Activated naive CD4-positive, alpha-beta T cell treated with Interleukin-2 at 50 U/mL for 16 hours (primary cell): Measurements from ENCODE around the gene PRKN.

Source experiments
- DNase-seq: peaks from one replicate; pipeline ENCODE4 v3.0.0-alpha.2; 2020

Gene PRKN

GRCh38 chr6:161394437-161394836 lies 1333.1 kb downstream of the PRKN start:
- DNase-seq: no peak

GRCh38 chr6:161393839-161394364 lies 1333.7 kb downstream of the PRKN start:
- peak; percentile 51 for DNase-seq

DNA sequence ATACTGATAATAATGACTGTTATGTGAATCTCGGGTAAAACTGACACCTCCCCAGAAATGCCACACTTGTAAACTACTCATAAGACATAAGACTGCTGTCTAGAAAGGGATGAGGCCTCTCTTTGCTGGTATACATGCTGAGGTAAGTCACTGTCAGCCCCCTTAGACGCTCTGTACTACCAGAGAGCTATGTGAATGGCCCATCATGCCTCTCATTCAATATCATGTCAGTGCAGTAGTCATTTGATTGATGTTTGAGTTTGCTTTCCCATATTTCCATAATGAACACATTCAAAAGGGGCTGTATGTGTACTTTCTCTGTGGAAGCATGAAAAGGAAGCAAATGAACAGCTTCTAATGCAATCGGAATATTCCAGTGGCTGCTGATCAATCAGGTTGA lies 1334.3 kb downstream of the PRKN start:
- no peak for DNase-seq

DNA sequence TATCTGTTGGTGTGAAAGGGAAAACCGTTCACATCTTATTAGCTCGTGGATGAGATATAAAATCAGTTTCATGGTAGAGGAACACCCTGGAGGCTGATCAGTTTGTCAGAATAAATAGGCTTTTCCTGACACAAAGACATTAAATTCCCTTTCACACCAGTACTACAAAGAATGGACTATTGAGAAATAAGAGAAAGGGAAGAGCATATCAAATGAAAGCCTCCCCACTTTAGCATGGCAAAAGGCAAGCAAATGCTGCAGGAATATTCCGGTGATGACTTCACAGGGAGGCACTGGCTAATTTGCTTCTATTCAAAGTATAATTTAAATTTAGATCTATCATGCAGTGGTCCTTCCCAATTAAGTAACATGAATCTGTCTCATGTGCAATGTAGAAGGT lies 1337.8 kb downstream of the PRKN start:
- DNase-seq: no peak

DNA sequence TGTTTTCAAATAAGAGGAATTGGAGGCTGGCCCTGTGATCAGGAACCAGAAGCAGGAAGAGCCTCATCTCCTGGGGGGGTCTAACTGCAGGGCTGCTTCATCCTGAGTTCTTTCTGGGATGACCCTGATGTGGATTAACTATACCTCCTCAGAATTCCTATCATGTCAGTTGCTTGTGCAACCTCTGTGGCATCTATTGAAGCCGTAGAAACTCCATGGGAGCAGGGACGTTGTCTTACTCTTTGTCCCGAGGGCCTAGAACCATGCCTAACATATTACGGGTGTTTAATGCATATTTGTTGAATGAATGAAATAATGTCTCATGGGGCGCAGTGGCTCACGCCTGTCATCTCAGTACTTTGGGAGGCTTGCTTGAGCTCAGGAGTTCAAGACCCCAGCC lies 1343.6 kb downstream of the PRKN start:
- no peak for DNase-seq

DNA sequence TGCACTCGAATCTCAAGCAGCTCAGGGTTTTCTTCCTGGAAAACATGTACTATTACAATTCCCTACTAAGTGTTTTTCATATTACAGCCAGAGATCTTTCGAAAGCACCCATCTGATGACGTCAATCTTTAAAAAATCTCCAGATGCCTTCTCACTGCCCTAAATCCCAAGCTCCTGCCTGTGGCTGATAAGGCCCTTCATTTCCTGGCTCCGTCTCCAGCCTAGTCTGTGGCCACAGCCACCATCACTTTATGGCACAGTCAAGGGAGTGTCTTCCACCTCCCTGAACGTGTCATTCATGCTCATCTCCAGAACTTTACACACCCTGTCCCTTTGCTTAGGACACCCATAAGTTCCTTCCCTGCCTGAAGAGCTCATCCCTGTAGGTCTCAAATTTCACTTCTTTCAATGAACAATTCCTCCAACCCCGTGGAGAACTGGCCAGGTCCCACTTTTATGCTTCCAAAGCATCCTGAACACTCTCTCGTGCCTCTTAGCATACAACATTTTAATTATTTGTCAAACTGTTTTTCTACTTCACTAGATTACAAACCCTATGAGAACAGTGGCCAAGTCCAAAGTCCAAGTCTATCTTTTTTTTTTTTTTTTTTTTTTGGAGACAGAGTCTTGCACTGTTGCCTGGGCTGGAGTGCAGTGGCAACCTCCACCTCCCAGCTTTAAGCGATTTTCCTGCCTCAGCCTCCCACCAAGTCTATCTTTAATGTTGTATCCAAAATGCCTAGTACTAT lies 1347.6 kb downstream of the PRKN start:
- no peak for DNase-seq

- no peak for DNase-seq
These were observed 1349.5 kb downstream of the PRKN start for GRCh38 chr6:161378115-161378514.

DNA sequence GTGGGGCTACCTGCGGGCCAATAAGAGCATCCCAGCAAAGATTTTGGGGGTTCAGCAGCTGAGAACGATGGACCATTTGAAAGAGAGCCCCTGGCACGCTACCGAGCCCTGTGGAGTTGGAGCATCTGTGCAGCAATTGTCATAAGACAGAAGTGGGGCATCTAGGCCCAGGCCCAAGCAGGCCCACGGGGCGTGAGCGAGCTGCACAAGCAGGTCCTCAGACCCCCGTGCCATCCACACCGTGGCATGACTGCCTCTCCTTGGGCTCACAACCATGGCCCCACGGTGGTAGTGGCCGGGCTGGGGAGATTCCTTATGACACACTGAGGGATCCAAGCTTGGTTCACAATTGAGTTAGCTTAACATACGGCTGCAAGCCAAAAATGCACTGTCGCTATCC lies 1350.5 kb downstream of the PRKN start:
- no peak for DNase-seq

GRCh38 chr6:161376367-161376766 lies 1351.2 kb downstream of the PRKN start:
- no peak for DNase-seq

DNA sequence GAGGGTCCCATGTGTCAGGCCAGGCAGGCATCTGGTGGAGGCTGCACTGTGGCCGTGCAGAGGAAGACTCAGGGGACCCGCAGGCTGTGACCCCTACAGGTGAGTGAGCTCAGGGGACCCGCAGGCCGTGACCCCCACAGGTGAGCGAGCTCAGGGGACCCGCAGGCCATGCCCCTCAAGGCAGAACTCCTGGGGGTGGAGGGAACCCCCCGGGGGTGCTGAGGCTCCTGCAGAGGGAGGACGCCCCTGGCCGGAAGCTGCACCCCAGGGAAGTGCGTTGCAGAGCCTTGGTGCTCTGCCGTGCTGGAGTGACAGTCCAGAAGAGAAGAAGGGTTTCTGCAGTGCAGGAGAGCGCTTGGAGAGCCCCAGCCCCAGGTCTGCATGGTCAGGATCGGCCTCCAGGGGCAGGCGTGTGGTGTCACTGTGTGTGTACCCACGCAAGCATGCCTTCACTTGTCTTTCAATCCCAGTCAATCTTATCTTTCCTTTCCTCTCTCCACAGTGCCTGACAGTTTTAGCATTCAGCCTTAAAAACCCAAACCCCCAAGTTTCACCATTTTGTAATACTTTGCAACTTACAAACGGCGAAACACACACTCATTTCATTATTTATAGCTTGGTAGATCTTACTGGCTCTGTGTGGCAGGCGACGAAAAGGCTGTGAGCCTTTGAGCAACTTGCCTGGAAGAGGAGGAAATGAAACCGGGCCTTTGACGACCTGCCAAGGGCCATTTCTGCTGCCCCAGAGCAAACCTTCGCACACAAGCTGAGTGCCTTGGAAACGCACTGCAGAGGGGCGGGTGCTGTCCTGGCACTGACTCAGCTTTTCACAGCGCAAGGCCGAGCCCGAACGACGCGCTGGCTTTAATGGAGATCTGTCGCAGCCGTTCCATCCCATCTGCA lies 1352.3 kb downstream of the PRKN start:
- DNase-seq: no peak

DNA sequence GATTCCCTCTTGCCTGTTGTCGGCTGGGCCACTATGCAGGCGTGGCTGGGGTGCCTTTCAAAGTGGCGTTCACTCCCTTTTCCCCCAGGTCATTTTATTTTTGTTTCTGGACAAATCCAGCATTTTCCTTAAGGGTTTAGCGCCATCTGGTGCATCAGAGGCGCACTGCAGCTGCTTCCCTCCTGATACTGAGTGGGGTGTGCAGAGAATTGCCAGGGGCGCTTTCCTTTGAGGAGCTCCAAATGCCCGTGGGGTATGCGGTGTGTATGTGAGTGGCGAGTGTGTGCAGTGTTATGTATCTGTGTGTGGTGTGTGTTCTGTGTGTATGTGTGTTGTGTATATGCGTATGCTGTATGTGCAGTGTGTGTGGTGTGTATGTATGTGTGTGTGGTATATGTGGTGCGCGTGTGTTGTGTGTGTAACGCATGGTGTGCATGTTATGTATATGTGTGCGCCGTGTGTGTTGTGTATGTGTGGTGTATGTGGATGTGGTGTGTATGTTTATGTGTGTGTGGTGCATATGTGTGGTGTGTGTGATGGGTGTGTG lies 1353.6 kb downstream of the PRKN start:
- peak; percentile 64 for DNase-seq

DNA sequence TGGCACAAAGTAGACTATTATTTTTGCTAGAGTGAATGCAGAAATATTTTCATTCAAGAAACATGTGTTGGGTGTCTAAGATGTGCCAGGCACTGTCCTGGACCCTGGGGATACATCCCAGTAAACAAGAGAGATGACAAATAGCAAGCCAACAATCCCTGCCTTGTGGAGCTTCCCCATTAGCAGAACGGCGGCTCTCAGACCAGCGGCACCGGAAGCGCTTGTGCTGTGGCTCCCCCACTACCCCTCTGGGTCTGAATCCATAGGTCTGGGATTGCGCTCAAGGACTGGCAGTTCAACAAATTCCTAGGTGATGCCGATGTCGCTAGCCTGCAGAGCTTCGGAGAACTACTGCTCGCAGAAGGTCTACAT lies 1355.2 kb downstream of the PRKN start:
- DNase-seq: no peak

- DNase-seq: peak; percentile 70
These were observed 1356.7 kb downstream of the PRKN start for GRCh38 chr6:161370880-161371279.

- no peak for DNase-seq
These were observed 1358.2 kb downstream of the PRKN start for GRCh38 chr6:161369339-161369738.

DNA sequence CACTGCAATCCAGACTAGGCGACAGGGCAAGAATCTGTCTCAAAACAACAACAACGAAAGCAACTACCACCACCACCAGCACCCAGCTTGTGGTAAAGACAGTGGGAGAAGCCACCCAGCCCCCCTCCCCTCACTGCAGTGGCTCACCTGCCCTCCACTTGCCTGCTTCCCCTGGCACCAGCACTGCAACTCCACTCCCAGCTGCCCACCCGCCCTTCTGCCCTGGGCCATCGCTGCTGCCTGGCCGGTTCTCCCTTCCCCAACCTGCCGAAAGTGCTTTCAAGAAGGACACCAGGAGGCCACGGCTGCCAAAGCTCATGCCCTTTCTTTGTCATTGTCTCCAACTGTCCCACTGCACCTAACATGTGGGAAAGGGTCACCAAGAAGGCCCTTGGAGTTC lies 1359.1 kb downstream of the PRKN start:
- DNase-seq: no peak

GRCh38 chr6:161367472-161367871 lies 1360.1 kb downstream of the PRKN start:
- DNase-seq: no peak

GRCh38 chr6:161366301-161366923 lies 1361.2 kb downstream of the PRKN start:
- no peak for DNase-seq

DNA sequence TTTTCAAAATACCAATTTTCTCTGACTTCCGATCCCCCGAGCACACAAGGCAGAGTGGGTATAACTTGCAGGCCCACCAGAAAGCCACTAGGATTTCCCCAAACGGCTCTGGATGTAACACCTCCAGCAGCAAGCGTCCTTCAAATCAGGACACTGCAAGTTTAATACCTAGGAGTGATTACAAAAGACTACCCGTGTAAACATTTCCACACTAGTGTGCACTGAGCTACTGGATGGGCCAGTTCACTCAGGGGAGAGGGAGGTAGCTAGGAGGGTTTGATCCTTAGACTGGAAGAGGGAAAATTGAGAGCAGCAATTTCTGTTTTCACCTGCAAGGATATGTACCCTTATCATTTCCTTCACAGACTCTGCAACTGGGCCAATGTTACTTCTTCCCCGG lies 1361.9 kb downstream of the PRKN start:
- DNase-seq: no peak

DNA sequence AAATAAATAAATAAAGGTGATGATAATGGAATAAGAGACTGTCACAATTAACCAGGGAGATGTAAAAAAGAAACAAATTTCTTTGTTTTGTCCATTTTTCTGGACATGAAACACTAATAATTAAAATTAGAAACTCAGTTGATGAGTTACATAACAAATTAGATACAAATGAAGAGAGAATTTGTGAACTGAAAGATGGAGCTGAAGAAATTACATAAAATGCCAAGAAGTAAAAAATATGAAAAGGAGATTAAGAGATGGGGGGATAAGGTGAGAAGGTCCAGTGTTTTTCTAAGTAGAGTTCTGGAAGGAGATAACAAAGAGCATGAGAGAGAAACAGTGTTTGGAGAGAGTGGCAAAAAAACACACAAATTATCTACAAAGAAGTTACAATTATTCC lies 1364.3 kb downstream of the PRKN start:
- DNase-seq: no peak

DNA sequence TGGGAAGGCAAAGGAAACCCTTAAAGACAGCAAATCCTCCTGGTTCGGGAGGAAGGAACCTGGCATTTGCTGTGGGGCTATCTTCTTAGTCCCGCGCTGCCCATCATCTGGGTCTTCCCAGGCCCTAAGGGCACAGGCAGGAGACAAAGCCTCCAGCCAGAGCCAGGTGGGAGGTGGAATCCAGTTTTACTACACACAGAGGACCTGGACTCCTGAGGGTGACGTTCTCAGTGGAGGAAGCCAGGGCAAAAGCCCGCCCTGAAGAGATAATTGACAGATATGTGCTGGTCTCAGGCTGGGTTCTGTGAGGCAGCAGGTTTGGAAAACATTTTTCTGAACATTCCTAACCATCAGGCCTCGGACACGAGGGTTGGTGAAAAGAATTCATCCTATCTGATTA lies 1365.3 kb downstream of the PRKN start:
- DNase-seq: no peak

- no peak for DNase-seq
These were observed 1366.0 kb downstream of the PRKN start for GRCh38 chr6:161361529-161361928.

- DNase-seq: no peak
These were observed 1367.0 kb downstream of the PRKN start for GRCh38 chr6:161360520-161360919.

- DNase-seq: no peak
These were observed 1368.0 kb downstream of the PRKN start for GRCh38 chr6:161359618-161359945.
